Tibial nerve (tissue), 4 donors: ENCODE data around the gene VIPR2.

Experiments used
- CTCF ChIP-seq, 5 experiments: fragments of 200-600 bp in 3 of 5; fragments of 450-650 bp in 2 of 5; sonication (generic) in 3 of 5; IDR thresholded peaks; one replicate each; pipeline ENCODE4 v1.5.1; 2016 to 2019; ENCODE audit warnings: antibody characterized with exemption in 5 of 5, mild to moderate bottlenecking in 3 of 5, moderate library complexity in 2 of 5
- EP300 ChIP-seq, 2 donors: sonication (generic); formaldehyde crosslinking; IDR thresholded peaks; one replicate each; pipeline ENCODE4 v1.6.1; 2017; ENCODE audit warnings: antibody characterized with exemption in 2 of 2, mild to moderate bottlenecking in 1 of 2
- POLR2A ChIP-seq, 2 donors: fragments of 450-650 bp; IDR thresholded peaks; one replicate each; pipeline ENCODE4 v1.6.1; 2017; ENCODE audit warnings: antibody characterized with exemption in 2 of 2, mild to moderate bottlenecking in 2 of 2, moderate library complexity in 2 of 2

DNA sequence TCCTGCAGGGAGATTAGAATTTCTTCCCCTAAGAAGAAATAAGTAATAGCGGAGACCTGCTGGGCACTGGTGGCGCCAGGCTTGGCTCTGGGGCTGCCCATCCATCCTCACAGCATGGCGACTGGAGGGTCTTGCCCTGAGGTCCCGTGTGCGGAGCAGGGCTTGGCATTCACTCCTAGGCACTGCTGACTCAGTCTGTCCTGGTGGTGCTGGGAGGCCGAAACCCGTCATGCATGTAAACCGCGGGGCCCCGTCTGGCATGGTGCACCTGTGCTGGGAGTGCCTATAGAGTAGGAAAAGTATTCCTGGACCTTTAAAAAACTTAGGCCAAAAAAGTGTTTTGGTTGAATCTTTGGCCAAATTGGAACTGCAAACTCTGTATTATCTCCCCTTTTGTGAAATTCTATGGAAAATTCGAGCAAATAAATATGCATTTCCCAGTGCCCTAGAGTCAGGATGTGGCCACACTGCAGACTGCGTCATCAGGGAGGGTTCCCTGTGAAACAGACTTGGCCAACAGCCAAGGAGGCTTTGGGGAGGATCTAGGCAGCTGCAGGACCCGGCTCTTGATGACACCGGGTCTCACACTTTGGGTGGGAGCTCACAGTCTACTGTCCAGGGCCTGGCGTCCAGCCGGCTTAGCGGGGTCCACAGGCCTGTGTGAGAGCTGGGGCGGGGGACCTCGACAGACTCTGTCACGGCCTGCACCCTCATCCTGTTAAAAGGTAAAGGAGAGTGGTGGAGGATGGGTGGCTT, 122.3 kb downstream of the VIPR2 start:
- TF ChIP-seq CTCF (IDR thresholded peaks at IDR 0.05): no peak
- TF ChIP-seq POLR2A (IDR thresholded peaks at IDR 0.05): no peak
- no peak for TF ChIP-seq EP300 (IDR thresholded peaks at IDR 0.05)
